OCI-LY7 (cell line): ENCODE data around the gene TCF20. TPM values are rescaled to one million over a fixed set of nuclear protein-coding genes. Genes with fewer than 3 reads are reported as not detected.

Source experiments
- BruUV-seq: library from RNA; stranded (reverse); fragments of 400-500 nt; replicated peaks from 2 replicates; lab custom pipeline; 2021; lab: Mats Ljungman, UMichigan
- CTCF ChIA-PET: fragments of 300-600 bp; sonication (Branson Sonifier 250); formaldehyde crosslinking; loops from one replicate; lab custom pipeline; 2022; ENCODE audit warnings: antibody characterized with exemption; ENCODE audit not compliant: unreplicated experiment; lab: Charles Lee
- POLR2A ChIA-PET: fragments of 300-600 bp; sonication (Branson Sonifier 250); formaldehyde crosslinking; loops from one replicate; lab custom pipeline; 2022; ENCODE audit warnings: antibody characterized with exemption; lab: Charles Lee
- DNase-seq: peaks from one replicate; pipeline ENCODE4 v3.0.0-alpha.2; 2015; ENCODE audit warnings: low spot score
- H2AFZ ChIP-seq: fragments of 200-600 bp; sonication (generic), shearing (Covaris generic); 2 replicates; pipeline ENCODE4 v1.6.1; 2014; ENCODE audit warnings: mild to moderate bottlenecking, antibody characterized with exemption, low read length, moderate library complexity
- H3K27ac ChIP-seq: fragments of 200-600 bp; sonication (generic); 2 replicates; pipeline ENCODE4 v1.5.1; 2014; ENCODE audit warnings: mixed run types, low read depth, mild to moderate bottlenecking, moderate library complexity, low read length, inconsistent platforms; ENCODE audit not compliant: poor library complexity, severe bottlenecking
- H3K36me3 ChIP-seq: fragments of 200-600 bp; sonication (generic); 2 replicates; pipeline ENCODE4 v1.6.1; 2014; ENCODE audit warnings: mild to moderate bottlenecking, antibody characterized with exemption, low read length, moderate library complexity, mixed read lengths; ENCODE audit not compliant: insufficient read depth
- H3K4me1 ChIP-seq: fragments of 200-600 bp; sonication (generic); 2 replicates; pipeline ENCODE4 v1.5.1; 2014; ENCODE audit warnings: mild to moderate bottlenecking, low read length; ENCODE audit not compliant: insufficient read depth, poor library complexity, severe bottlenecking
- H3K4me2 ChIP-seq: fragments of 200-600 bp; sonication (generic); 2 replicates; pipeline ENCODE4 v1.6.1; 2014; ENCODE audit warnings: mild to moderate bottlenecking, low read length
- H3K4me3 ChIP-seq: fragments of 200-600 bp; sonication (generic); 2 replicates; pipeline ENCODE4 v1.5.1; 2014; ENCODE audit warnings: mild to moderate bottlenecking, low read depth, low read length; ENCODE audit not compliant: poor library complexity, severe bottlenecking
- H3K79me2 ChIP-seq: fragments of 200-600 bp; sonication (generic); 2 replicates; pipeline ENCODE4 v1.6.1; 2016; ENCODE audit warnings: low read depth, mild to moderate bottlenecking, low read length, moderate library complexity, mixed read lengths; ENCODE audit not compliant: insufficient read depth
- H3K9me2 ChIP-seq: fragments of 200-600 bp; sonication (generic); 2 replicates; pipeline ENCODE4 v1.6.1; 2016; ENCODE audit warnings: mild to moderate bottlenecking, low read length, mixed read lengths; ENCODE audit not compliant: insufficient read depth
- H3K9me3 ChIP-seq: fragments of 200-600 bp; sonication (generic); 2 replicates; pipeline ENCODE4 v1.6.1; 2014; ENCODE audit warnings: mild to moderate bottlenecking, mixed run types, low read length, mixed read lengths
- H4K20me1 ChIP-seq: fragments of 200-600 bp; sonication (generic); 2 replicates; pipeline ENCODE4 v1.6.1; 2014; ENCODE audit warnings: mild to moderate bottlenecking, antibody characterized with exemption, low read length, moderate library complexity, mixed read lengths; ENCODE audit not compliant: insufficient read depth
- EZH2phosphoT487 ChIP-seq: fragments of 200-600 bp; sonication (generic); IDR thresholded peaks from 2 replicates; pipeline ENCODE4 v1.6.1; 2018; ENCODE audit warnings: low read depth, borderline replicate concordance, mild to moderate bottlenecking, mixed run types, antibody characterized with exemption, low read length, moderate library complexity, mixed read lengths
- intact Hi-C: fragments of 100-400 bp; cut with micrococcal nuclease; formaldehyde crosslinking; loops from one replicate; pipeline ENCODE4 v1.10.0; 2022; ENCODE audit not compliant: unreplicated experiment
- total RNA-seq, 2 experiments: library from RNA; depleted of rRNA in 1 of 2; stranded (reverse); fragments of >200 nt in 1 of 2; shearing (Covaris generic) in 1 of 2; gene quantifications; 2 replicates each; pipeline ENCODE4 v1.2.3, GENCODE V29; 2014 to 2022
- TF ChIP-seq, protein P1 (sequence below): fragments of 200-600 bp; sonication (generic); conservative IDR thresholded peaks from 2 replicates; pipeline ENCODE4 v1.5.1; 2014; ENCODE audit warnings: mild to moderate bottlenecking, antibody characterized with exemption, low read length, moderate library complexity, mixed read lengths

The TCF20 gene
- total RNA-seq, 2 experiments from 2014 or later, result 56.0 to 71.1 TPM

DNA sequence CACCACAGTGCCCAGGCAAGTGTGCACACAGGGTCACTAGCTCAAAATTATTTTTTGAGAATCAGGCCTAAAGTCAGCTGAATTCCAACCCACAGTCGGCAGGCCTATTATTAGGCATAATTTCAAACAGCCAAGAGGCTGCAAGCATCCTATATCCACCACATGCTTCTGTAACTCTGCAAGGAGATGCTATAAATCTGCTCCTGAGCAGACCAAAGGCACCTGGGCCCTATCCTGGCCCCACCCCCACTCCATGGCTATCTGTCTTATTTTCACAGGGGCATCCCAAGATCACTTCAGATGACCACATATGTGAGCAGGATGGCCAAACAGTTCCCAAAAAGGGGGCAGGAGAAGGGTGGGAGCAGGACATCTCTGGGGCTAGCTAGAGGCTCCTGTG is 44.6 kb downstream of the TCF20 start:
- H3K27ac ChIP-seq, result no peak overlapping the region
- H3K4me1 ChIP-seq, result peaks cover 11% of the 10 kb centered on the region
- no peak overlapping the region for H3K4me2 ChIP-seq
- ChIA-PET CTCF (no interaction called here), POLR2A (interaction anchor here (0.6 kb wide), 1 partner anchor 183 kb away, joined by 5 read pairs; no protein-coding TSS in a partner anchor)
- H3K79me2 ChIP-seq, result peaks cover 47% of the 10 kb centered on the region; the same call in 1 of the 2 replicates
- H3K4me3 ChIP-seq, result no peak overlapping the region
- no peaks in the 10 kb centered on the region for H3K36me3 ChIP-seq
- H3K9me3 ChIP-seq, result no peaks in the 10 kb centered on the region
- intact Hi-C loops, result no loop called here
- no peaks in the 10 kb centered on the region for H3K9me2 ChIP-seq
- no peak overlapping the region for H2AFZ ChIP-seq
- 0 out of 2 replicates have a peak, but pooled peaks cover 4% of the 10 kb centered on the region for H4K20me1 ChIP-seq
- no peak for DNase-seq
- TF ChIP-seq, protein P1, sequence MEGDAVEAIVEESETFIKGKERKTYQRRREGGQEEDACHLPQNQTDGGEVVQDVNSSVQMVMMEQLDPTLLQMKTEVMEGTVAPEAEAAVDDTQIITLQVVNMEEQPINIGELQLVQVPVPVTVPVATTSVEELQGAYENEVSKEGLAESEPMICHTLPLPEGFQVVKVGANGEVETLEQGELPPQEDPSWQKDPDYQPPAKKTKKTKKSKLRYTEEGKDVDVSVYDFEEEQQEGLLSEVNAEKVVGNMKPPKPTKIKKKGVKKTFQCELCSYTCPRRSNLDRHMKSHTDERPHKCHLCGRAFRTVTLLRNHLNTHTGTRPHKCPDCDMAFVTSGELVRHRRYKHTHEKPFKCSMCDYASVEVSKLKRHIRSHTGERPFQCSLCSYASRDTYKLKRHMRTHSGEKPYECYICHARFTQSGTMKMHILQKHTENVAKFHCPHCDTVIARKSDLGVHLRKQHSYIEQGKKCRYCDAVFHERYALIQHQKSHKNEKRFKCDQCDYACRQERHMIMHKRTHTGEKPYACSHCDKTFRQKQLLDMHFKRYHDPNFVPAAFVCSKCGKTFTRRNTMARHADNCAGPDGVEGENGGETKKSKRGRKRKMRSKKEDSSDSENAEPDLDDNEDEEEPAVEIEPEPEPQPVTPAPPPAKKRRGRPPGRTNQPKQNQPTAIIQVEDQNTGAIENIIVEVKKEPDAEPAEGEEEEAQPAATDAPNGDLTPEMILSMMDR, result no peak
- TF ChIP-seq EZH2phosphoT487, result no peak
- no TSS peak for BruUV-seq

- no TSS peak for BruUV-seq
- Histone ChIP-seq H3K79me2 (peaks cover 47% of the 10 kb centered on the region; the same call in 1 of the 2 replicates), H3K36me3 (no peaks in the 10 kb centered on the region), H3K4me3 (no peak overlapping the region), H2AFZ (no peak overlapping the region), H4K20me1 (peaks cover 4% of the 10 kb centered on the region; the same call in 1 of the 2 replicates), H3K9me2 (no peaks in the 10 kb centered on the region), H3K4me2 (no peak overlapping the region), H3K27ac (no peak overlapping the region), H3K9me3 (no peaks in the 10 kb centered on the region), H3K4me1 (no peaks in the 10 kb centered on the region)
- TF ChIP-seq EZH2phosphoT487, result no peak
- TF ChIP-seq, protein P1, result no peak
- ChIA-PET CTCF (no interaction called here), POLR2A (interaction anchor here (0.6 kb wide), 1 partner anchor 633 kb away, joined by 4 read pairs; the partner anchor contains the start of gene PMM1)
- intact Hi-C loops, result no loop called here
- DNase-seq, result no peak
Measured at GRCh38 chr22:42222140-42222539, 48.3 kb downstream of the TCF20 start.

Other genes starting within 250 kb of the TCF20 start
- 11.2 and 16.9 TPM in 2 replicates for gene NAGA, start 199.8 kb downstream of the TCF20 start, total RNA-seq (2014; rRNA removed; shearing (Covaris generic))
- gene NAGA, start 199.8 kb downstream of the TCF20 start, total RNA-seq (2022), result 14.4 and 14.9 TPM in 2 replicates
- gene PHETA2, start 196.4 kb downstream of the TCF20 start, total RNA-seq (2014; rRNA removed; shearing (Covaris generic)), result 0.05 TPM in 1 of 2 replicates, not detected in the other
- 0.23 and 0.35 TPM in 2 replicates for gene PHETA2, start 196.4 kb downstream of the TCF20 start, total RNA-seq (2022)
- 23.0 and 31.5 TPM in 2 replicates for gene SMDT1, start 191.0 kb downstream of the TCF20 start, total RNA-seq (2014; rRNA removed; shearing (Covaris generic))
- gene SMDT1, start 191.0 kb downstream of the TCF20 start, total RNA-seq (2022), result 111 and 114 TPM in 2 replicates
- gene NDUFA6, start 179.9 kb downstream of the TCF20 start, total RNA-seq (2014; rRNA removed; shearing (Covaris generic)), result 49.8 and 62.4 TPM in 2 replicates
- 57.6 and 63.8 TPM in 2 replicates for gene NDUFA6, start 179.9 kb downstream of the TCF20 start, total RNA-seq (2022)
- 2.4 and 3.0 TPM in 2 replicates for gene CYP2D6, start 139.8 kb downstream of the TCF20 start, total RNA-seq (2014; rRNA removed; shearing (Covaris generic))
- gene CYP2D6, start 139.8 kb downstream of the TCF20 start, total RNA-seq (2022), result 4.1 and 4.5 TPM in 2 replicates
- 0.03 and 0.16 TPM in 2 replicates for gene NFAM1, start 161.8 kb upstream of the TCF20 start, total RNA-seq (2014; rRNA removed; shearing (Covaris generic))
- gene NFAM1, start 161.8 kb upstream of the TCF20 start, total RNA-seq (2022), result 0.88 and 1.1 TPM in 2 replicates
- 125 and 137 TPM in 2 replicates for gene RRP7A, start 249.1 kb upstream of the TCF20 start, total RNA-seq (2014; rRNA removed; shearing (Covaris generic))
- gene RRP7A, start 249.1 kb upstream of the TCF20 start, total RNA-seq (2022), result 149 and 172 TPM in 2 replicates